ENCODE data around the gene OMA1.
A peak's percentile ranks its signal among the peaks of the same experiment; 100 is the strongest.
"Not testable (repeated sequence)": the region's sequence is repeated elsewhere in the genome, so short reads cannot be mapped to it uniquely, and the experiment has no call there.

OMA1 gene

GRCh38 chr1:58528518-58528917 lies 18.0 kb downstream of the OMA1 start:
- DNase-seq (ENCODE audit: low spot score): peak; percentile 72

GRCh38 chr1:58524353-58524945 lies 22.1 kb downstream of the OMA1 start:
- DNase-seq (ENCODE audit: low spot score): no peak

DNA sequence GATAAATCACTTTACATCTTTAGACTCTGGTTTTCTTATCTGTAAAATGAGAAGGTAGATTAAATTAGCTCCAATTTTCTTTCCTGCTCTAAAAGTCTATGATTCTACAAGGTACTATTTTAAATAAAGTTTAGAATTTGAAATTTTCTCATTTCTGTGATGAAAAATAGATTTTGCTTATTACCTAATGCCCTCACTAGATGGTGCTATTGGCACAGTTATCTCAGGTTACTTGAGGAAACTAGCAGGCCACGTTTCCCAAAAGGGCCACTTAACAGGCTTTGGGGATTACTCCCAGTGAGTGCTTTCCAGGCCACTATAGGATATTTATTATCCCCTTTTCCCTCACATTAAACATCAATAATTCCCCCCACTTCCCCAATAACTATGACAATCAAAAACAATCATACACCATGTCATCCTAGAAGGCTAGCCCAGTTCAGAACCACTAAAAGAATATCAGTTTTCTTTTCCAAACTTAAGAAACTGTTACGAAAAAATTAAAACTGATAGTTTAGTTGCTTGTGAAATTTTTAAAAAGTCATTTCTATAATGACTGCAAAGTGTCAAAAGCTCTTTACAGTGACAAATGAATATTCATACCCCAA lies 30.6 kb downstream of the OMA1 start:
- DNase-seq (ENCODE audit: low spot score): peak; percentile 71

DNA sequence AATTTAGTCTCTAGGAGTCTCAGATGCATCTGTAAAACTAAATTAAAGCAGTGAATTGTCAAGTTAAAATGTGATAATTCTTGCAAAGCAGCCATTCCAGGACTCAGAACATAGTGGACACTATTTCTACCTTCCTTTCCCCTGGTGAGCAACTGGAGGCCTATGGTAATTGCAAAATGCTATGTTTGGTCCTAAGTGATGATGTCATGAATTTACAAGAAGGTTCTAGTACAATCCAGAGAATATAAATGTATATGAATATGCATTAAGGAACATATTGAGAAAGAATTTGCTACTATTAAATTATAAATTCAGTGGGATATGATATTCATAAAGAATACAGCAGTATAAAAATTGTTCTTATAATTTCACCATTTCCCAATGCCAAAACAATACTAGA lies 32.6 kb downstream of the OMA1 start:
- DNase-seq (ENCODE audit: low spot score): no peak

DNA sequence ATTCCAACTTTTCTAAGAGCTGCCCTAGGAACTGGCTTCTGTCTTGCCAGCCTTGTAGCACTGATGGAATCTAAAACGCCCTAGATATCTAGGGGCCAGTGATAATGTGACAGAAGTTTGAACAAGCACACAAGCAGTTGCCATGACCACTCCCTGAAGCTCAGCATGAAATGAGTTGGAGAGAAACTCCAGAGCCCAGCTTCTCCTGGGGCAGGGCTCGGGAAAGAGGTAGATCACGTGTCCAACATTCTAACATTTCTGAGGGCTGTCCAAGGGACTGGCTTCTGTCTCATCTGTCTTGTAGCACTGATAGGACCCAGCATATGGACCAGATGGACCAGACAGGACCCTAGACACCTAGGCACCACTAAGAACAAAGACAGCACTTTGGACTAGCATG lies 37.9 kb downstream of the OMA1 start:
- DNase-seq (ENCODE audit: low spot score): no peak

- DNase-seq (ENCODE audit: low spot score): no peak
Measured at GRCh38 chr1:58505286-58505685, 41.2 kb downstream of the OMA1 start.

DNA sequence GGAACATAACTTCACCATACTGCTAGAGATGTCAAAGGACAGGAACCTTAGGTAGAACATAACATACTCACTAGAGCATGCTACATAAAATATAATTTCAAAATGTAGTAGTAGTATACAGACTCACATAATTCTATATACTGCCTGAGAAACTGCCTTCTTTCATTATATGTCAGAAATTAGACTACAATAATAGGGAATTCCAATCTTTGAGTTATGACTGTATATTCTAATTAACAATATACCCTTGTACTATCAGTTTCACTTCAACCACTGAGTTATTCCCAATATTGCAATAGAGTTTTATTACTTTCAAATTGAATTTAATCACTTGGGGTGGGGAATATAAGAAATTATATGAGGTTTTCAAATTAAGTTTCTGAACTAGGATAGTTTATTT lies 44.0 kb downstream of the OMA1 start:
- DNase-seq (ENCODE audit: low spot score): no peak

DNA sequence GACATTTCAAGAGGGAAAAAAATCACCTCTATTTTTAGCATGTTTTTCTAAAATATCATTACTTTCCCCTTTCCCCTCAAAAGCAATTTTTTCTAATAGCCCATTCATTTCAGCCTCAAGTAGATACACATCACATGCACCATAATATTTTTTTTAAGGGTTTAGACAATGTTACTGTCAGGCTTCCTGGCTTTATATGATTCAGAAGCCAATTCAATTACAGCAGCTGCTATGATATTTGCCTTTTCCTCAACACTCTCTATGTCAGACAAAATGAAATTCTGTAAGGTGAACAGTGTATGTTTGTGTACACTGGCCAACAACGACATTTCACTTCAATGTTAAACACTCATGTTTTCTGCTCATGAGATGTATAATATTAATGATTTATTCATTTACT lies 46.5 kb downstream of the OMA1 start:
- no peak for DNase-seq (ENCODE audit: low spot score)

GRCh38 chr1:58497499-58497898 lies 49.0 kb downstream of the OMA1 start:
- DNase-seq (ENCODE audit: low spot score): no peak

- no peak for DNase-seq (ENCODE audit: low spot score)
Measured at GRCh38 chr1:58496042-58496441, 50.5 kb downstream of the OMA1 start.

DNA sequence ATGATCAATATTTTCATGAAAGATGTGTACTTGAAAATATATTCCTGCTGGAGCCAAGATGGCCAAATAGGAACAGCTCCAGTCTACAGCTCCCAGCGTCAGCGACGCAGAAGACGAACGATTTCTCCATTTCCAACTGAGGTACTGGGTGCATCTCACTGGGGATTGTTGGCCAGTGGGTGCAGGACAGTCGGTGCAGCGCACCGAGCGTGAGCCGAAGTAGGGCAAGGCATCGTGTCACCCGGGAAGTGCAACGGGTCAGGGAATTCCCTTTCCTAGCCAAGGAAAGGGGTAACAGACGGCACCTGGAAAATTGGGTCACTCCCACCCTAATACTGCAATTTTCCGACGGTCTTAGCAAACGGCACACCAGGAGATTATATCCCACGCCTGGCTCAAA lies 57.6 kb downstream of the OMA1 start:
- DNase-seq (ENCODE audit: low spot score): not testable (repeated sequence)

- no peak for DNase-seq (ENCODE audit: low spot score)
Measured at GRCh38 chr1:58487002-58487401, 59.5 kb downstream of the OMA1 start.

GRCh38 chr1:58481962-58482361 lies 64.6 kb downstream of the OMA1 start:
- no peak for DNase-seq (ENCODE audit: low spot score)

- DNase-seq (ENCODE audit: low spot score): no peak
Measured at GRCh38 chr1:58480191-58480590, 66.3 kb downstream of the OMA1 start.

DNA sequence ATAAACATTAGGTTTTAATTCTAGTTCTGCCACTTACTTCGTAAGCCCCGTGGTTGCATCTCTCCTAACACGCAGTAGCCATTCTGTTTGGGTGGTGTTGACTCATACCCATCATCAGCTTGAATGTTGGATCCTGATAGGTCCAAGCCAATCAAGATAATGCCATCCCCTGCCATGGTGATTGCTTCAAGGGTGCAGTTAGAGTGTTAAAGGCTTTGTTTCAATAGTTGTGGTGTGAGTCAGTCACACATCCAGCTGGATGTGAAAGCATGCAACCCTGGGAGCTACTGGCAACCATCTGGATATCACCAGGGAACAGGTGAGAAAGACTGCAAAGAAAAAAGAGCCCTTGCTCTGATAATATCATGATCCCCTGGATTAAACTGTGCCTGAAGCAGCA lies 69.1 kb downstream of the OMA1 start:
- no peak for DNase-seq (ENCODE audit: low spot score)

DNA sequence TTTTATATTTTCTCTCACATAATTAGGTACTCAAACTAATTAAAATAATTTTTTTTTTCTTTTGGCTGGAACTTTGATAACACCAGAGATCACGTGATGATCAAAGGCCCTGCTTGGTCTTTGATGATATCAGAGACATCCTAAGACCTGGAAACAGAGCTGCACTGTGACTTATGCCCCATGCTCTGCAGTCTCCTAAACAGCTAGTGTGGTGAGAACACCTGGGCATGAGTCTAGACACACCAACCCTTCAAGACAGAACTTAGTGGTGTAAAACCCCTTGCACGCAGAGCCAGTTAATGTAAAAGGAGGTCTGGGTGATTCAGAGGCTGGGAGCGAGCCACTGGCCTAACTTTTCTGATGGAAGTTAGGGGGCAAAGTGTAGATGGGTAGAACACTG lies 70.3 kb downstream of the OMA1 start:
- DNase-seq (ENCODE audit: low spot score): no peak

DNA sequence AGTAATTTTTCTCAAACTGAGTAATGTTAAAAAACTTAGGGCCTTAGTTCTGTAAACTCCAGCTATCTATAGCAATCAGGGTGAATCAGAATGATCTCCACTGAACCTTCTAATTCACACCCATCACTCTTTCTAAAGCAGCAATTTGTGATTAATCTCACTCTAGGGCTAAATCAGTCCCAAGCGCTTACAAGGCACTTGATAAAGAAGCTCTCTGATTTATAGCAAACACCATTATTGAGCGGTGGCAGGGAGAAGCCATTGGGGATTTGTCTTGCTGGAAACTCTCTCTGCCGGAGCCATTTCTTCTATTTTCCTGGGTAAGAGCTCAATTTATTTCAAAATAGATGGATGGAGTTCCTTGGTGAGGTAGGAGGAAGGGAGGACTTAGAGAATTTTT lies 77.0 kb downstream of the OMA1 start:
- DNase-seq (ENCODE audit: low spot score): no peak

DNA sequence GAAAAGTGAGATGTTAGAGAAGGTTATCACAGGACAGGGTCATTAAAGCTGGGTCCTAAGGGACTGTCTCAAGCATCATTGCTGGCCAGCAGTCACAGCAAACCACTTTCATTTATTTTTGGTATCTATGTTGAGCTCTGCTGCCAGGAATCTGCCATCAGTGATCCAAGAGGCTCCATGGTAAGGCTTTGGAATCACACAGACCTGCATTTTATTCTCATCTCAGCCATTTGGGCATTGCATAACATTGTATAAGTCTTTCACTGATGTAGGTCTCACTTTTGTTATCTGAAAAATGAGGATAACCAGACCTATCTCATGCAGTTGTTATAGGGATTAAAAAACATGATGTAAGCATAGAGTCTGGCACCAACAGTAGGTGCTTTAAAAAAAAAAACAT lies 77.5 kb downstream of the OMA1 start:
- no peak for DNase-seq (ENCODE audit: low spot score)

DNA sequence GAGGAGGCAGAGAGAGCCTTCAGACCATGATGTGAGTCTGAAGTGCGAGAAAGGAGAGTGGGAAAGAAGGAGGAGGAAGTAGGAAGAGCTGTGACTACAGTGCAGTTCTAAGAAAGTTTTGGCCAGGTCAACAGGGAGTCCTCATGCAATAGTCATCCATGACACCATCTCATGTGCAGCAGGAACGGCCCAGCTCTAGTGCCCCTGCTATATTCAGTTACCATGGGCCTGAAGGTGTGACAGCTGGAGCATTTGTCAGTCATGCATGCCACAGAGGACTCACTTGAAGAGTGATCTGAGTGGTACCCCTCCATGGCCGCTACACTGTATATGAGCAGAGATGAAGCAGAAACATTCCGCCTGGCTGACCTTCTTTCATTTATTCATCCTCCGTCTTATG lies 77.9 kb downstream of the OMA1 start:
- DNase-seq (ENCODE audit: low spot score): no peak

DNA sequence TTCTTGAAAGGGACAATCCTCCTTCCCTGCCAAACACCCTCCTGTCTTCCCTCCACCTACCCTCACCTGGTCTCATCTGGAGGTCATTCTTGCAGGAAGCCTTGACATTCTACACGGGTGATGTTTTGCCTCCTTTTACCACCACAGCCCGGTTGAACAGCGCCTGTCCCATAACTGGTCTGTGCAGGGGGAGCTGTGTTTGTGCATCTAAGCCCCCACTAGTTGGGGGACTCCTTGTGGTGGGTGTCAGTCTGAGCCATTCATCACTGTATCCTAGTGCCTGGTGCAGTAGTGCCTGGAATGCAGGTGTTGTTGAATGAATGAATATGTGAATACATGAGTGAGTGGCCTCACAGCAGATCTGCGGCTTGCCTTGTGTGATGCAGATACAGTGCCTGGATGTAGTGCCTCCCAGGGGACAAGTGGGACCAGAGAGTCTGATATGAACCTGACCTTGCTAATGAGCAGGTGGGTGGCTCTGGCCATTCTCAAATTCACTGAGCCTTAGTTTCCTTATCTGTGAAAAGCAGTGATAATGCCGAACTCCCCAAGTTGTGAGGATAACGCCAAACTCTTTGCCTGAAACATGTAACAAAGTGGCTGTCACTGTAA lies 79.8 kb downstream of the OMA1 start:
- DNase-seq (ENCODE audit: low spot score): no peak

DNA sequence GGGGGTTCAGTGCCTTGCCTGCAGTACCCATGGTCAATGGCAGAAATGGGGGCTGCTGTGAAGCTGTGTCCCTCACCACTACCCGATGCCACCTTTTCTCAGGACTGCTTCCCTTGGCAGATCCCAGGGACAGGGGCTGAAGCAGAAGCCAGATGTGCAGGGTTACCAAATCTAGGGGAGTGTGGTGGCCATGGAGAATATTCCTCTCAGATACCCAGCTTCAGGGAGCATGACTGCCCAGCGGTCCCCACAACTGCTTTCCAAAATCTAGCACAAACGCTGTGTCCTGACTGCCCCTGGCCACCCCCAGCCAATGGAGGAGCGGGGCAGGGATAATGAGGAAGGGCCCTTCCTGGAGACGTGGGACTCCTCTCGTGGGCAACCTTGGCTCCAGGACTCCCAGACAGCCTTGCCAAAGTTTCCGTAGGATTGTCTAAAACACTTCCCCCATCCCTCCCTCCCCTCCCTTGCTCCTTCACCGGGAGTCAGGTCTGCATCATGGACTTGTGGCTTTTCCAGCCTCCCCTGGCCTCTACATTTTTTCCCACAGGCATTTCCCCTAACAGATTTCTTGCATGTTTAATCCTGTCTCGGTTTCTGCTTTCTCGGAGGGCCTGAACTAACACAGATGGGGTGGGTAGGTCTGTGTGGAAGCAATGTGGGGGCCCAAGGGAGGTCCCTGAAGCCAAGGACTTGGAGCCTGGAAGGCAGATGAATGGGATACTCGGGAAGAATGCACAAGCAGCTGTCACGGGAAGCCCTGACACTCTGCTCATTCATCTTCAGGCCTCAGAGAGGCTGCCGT lies 80.5 kb downstream of the OMA1 start:
- peak; percentile 42 for DNase-seq (ENCODE audit: low spot score)

- no peak for DNase-seq (ENCODE audit: low spot score)
Measured at GRCh38 chr1:58465176-58465575, 81.3 kb downstream of the OMA1 start.

GRCh38 chr1:58460469-58460868 lies 86.1 kb downstream of the OMA1 start:
- DNase-seq (ENCODE audit: low spot score): no peak

Data from GM03348 (cell line).